Parathyroid adenoma (tissue), 2 donors: ENCODE results near the gene PIRT.

Source experiments
- H2AFZ ChIP-seq: fragments of 300-600 bp; sonication (generic); one replicate; pipeline ENCODE4 v1.7.0; 2017; ENCODE audit warnings: antibody characterized with exemption, mild to moderate bottlenecking
- H3K27ac ChIP-seq: fragments of 300-600 bp; sonication (generic); one replicate; pipeline ENCODE4 v1.7.0; 2017
- H3K27me3 ChIP-seq: fragments of 300-600 bp; sonication (generic); one replicate; pipeline ENCODE4 v1.7.0; 2017; ENCODE audit warnings: low read length; ENCODE audit not compliant: control insufficient read depth, insufficient read depth
- H3K36me3 ChIP-seq: fragments of 300-600 bp; sonication (generic); one replicate; pipeline ENCODE4 v1.7.0; 2017; ENCODE audit warnings: low read length; ENCODE audit not compliant: control insufficient read depth, insufficient read depth
- H3K4me1 ChIP-seq: fragments of 300-600 bp; sonication (generic); one replicate; pipeline ENCODE4 v1.7.0; 2017; ENCODE audit warnings: control low read depth
- H3K4me2 ChIP-seq: fragments of 300-600 bp; sonication (generic); one replicate; pipeline ENCODE4 v1.7.0; 2017; ENCODE audit warnings: low read length
- H3K4me3 ChIP-seq: fragments of 300-600 bp; sonication (generic); one replicate; pipeline ENCODE4 v1.7.0; 2017; ENCODE audit warnings: low read depth, low read length
- H3K79me2 ChIP-seq: fragments of 300-600 bp; sonication (generic); one replicate; pipeline ENCODE4 v1.7.0; 2017; ENCODE audit warnings: control low read depth
- H3K9ac ChIP-seq: fragments of 300-600 bp; sonication (generic); one replicate; pipeline ENCODE4 v1.7.0; 2017; ENCODE audit warnings: mild to moderate bottlenecking
- H3K9me3 ChIP-seq: fragments of 300-600 bp; sonication (generic); one replicate; pipeline ENCODE4 v1.7.0; 2017; ENCODE audit warnings: low read length; ENCODE audit not compliant: control insufficient read depth
- CTCF ChIP-seq: fragments of 300-600 bp; sonication (generic); IDR thresholded peaks from one replicate; pipeline ENCODE4 v1.7.0; 2017; ENCODE audit warnings: antibody characterized with exemption, mild to moderate bottlenecking
- donor health status: primary hyperparathyroidism.

Gene PIRT

GRCh38 chr17:10837921-10838320 lies at the start of gene PIRT:
PIRT (minus strand) TSS chr17:10838087; CDS start chr17:10825645, 12,442 bp downstream.
- Histone ChIP-seq H3K27ac (no peak within 1 kb of the TSS), H3K36me3 (no peaks in the 10 kb centered on the region), H3K4me2 (no peak within 1 kb of the TSS), H3K27me3 (no peaks in the 10 kb centered on the region), H3K4me3 (no peak within 1 kb of the TSS), H2AFZ (no peak within 1 kb of the TSS), H3K79me2 (no peaks in the 10 kb centered on the region), H3K4me1 (no peaks in the 10 kb centered on the region), H3K9me3 (no peaks in the 10 kb centered on the region), H3K9ac (no peak within 1 kb of the TSS)
- no peak for TF ChIP-seq CTCF

DNA sequence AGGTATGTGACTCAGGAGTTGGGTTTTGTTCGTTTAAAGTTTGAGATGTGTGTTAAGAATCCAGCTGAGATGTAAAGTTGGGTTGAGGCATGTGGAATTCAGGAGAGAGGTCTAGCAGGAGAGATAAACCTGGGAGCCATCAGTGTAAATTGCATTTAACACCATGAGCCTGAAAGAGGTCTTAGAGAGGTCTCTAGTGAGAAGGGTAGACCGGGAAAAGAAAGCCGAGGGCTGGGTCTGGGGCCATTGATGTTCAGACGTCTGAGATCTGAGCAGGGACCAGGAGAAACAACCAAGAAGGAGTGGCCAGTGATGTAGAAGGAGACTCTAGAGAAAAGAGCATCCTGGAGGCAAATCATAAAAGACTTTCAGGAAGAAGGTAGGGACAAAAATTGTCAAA lies 44.1 kb upstream of the PIRT start:
- Histone ChIP-seq H3K27me3 (no peaks in the 10 kb centered on the region), H3K4me1 (peaks cover 2% of the 10 kb centered on the region)

GRCh38 chr17:10879190-10879836 lies 41.4 kb upstream of the PIRT start:
- no peaks in the 10 kb centered on the region for H3K36me3 ChIP-seq
- H3K79me2 ChIP-seq = no peaks in the 10 kb centered on the region
- no peaks in the 10 kb centered on the region for H3K27me3 ChIP-seq
- H3K4me2 ChIP-seq = no peak overlapping the region
- no peak overlapping the region for H3K9ac ChIP-seq
- peak; percentile 34 for TF ChIP-seq CTCF
- H3K4me1 ChIP-seq = peaks cover 2% of the 10 kb centered on the region
- no peak overlapping the region for H3K27ac ChIP-seq
- no peak overlapping the region for H2AFZ ChIP-seq
- H3K9me3 ChIP-seq = no peaks in the 10 kb centered on the region
- no peak overlapping the region for H3K4me3 ChIP-seq

More for the DNA sequence above, 44.1 kb upstream of the PIRT start:
- H3K27ac ChIP-seq = no peak overlapping the region
- H3K4me3 ChIP-seq = no peak overlapping the region
- TF ChIP-seq CTCF = no peak
- no peak overlapping the region for H2AFZ ChIP-seq
- no peak overlapping the region for H3K9ac ChIP-seq
- no peaks in the 10 kb centered on the region for H3K79me2 ChIP-seq
- H3K36me3 ChIP-seq = no peaks in the 10 kb centered on the region
- no peak overlapping the region for H3K4me2 ChIP-seq
- H3K9me3 ChIP-seq = no peaks in the 10 kb centered on the region

DNA sequence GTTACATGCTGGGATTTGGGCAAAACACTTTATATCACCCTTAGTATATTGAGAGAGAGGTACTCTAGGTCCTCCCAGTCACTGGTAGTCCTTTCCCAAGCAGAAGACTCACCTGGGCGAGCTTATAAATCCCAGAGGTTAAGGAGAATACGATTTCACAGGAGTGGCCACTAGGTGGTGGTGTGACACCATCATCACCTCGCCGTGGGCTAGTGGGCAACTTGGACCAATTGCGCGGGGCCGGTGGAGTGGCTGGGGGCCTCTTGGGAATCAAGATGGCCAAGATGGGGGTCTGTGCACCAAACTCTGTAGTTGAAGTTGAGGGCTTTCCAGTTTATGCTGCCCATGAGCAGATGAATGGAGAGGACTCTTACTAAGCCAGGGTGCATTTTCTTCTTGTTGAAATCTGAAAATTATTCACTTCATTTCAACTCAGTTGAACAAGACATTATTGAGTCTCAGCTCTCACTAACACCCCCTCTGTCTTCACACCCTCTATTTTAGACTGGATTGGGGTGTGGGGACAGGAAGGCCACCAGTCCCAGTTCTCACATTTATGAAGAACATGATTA lies 38.2 kb upstream of the PIRT start:
- Histone ChIP-seq H3K4me1 (peaks cover 2% of the 10 kb centered on the region), H3K4me2 (no peak overlapping the region), H2AFZ (no peak overlapping the region), H3K27ac (no peak overlapping the region), H3K9me3 (no peaks in the 10 kb centered on the region), H3K4me3 (no peak overlapping the region), H3K36me3 (no peaks in the 10 kb centered on the region), H3K27me3 (no peaks in the 10 kb centered on the region), H3K79me2 (no peaks in the 10 kb centered on the region), H3K9ac (no peak overlapping the region)
- TF ChIP-seq CTCF = peak; percentile 73

DNA sequence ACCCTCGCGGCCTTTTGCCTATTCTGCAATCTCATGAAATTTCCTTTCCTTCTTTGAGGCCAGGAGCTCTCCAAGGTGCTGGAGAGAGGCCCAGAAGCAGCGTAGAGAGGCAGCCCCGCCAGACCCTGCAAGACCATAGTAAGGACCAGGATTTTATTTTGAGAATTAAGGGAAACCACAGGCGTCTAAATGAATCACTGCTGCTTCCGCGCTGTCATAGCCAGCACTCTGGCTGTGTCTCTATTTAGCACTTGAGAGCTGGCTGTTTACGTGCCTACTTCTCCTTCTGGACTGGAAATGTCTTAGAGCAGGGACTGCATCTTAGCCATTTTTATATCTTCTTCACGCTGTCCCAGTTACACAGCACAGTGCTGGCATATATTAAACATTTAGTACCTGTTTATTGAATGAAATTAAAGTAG lies 37.6 kb upstream of the PIRT start:
- no peak overlapping the region for H3K9ac ChIP-seq
- no peaks in the 10 kb centered on the region for H3K79me2 ChIP-seq
- H3K27ac ChIP-seq = no peak overlapping the region
- H3K4me2 ChIP-seq = no peak overlapping the region
- H3K27me3 ChIP-seq = no peaks in the 10 kb centered on the region
- no peaks in the 10 kb centered on the region for H3K9me3 ChIP-seq
- H3K4me1 ChIP-seq = peaks cover 2% of the 10 kb centered on the region
- H2AFZ ChIP-seq = no peak overlapping the region
- no peak for TF ChIP-seq CTCF
- H3K36me3 ChIP-seq = no peaks in the 10 kb centered on the region
- no peak overlapping the region for H3K4me3 ChIP-seq
